Loucy (cell line): Measurements from ENCODE around the gene PIEZO1.

Experiments
- H2AFZ ChIP-seq: fragments of 200-600 bp; sonication (generic); 2 replicates; pipeline ENCODE4 v1.6.0; 2016; ENCODE audit warnings: antibody characterized with exemption, mild to moderate bottlenecking, low read length, moderate library complexity
- H3F3A ChIP-seq: fragments of 200-600 bp; 2 replicates; pipeline ENCODE4 v1.6.0; 2016; ENCODE audit warnings: antibody characterized with exemption, low read depth, mild to moderate bottlenecking
- H3K27me3 ChIP-seq: fragments of 200-600 bp; sonication (generic); 2 replicates; pipeline ENCODE4 v1.6.1; 2014; ENCODE audit warnings: low read length, mild to moderate bottlenecking; ENCODE audit not compliant: insufficient read depth, poor library complexity, severe bottlenecking
- H3K36me3 ChIP-seq: fragments of 200-600 bp; sonication (generic); 2 replicates; pipeline ENCODE4 v1.6.1; 2016; ENCODE audit warnings: low read length; ENCODE audit not compliant: insufficient read depth
- H3K4me1 ChIP-seq: fragments of 200-600 bp; sonication (generic); 2 replicates; pipeline ENCODE4 v1.5.1; 2014; ENCODE audit warnings: low read length, mild to moderate bottlenecking; ENCODE audit not compliant: insufficient read depth, poor library complexity, severe bottlenecking
- H3K4me2 ChIP-seq: fragments of 200-600 bp; sonication (generic); 2 replicates; pipeline ENCODE4 v1.6.0; 2014; ENCODE audit warnings: antibody characterized with exemption, low read length, low read depth, mild to moderate bottlenecking; ENCODE audit not compliant: poor library complexity, severe bottlenecking
- H3K4me3 ChIP-seq: fragments of 200-600 bp; sonication (generic); 2 replicates; pipeline ENCODE4 v1.5.1; 2014; ENCODE audit warnings: low read length, mild to moderate bottlenecking, mixed read lengths; ENCODE audit not compliant: poor library complexity, severe bottlenecking
- H3K79me2 ChIP-seq: fragments of 200-600 bp; sonication (generic); 2 replicates; pipeline ENCODE4 v1.6.1; 2014; ENCODE audit warnings: low read length; ENCODE audit not compliant: insufficient read depth
- H3K9ac ChIP-seq: fragments of 200-600 bp; sonication (generic); 2 replicates; pipeline ENCODE4 v1.6.0; 2014; ENCODE audit warnings: mild to moderate bottlenecking, low read depth, low read length, moderate library complexity; ENCODE audit not compliant: poor library complexity, severe bottlenecking
- H3K9me2 ChIP-seq: fragments of 200-600 bp; sonication (generic); replicated peaks from 2 replicates; pipeline ENCODE4 v1.6.1; 2016; ENCODE audit warnings: low read depth, low read length, mixed read lengths
- H3K9me3 ChIP-seq: fragments of 200-600 bp; sonication (generic); 2 replicates; pipeline ENCODE4 v1.6.1; 2014; ENCODE audit warnings: mild to moderate bottlenecking, antibody characterized with exemption, low read length, low read depth; ENCODE audit not compliant: insufficient read depth
- H4K20me1 ChIP-seq: fragments of 200-600 bp; sonication (generic); 2 replicates; pipeline ENCODE4 v1.6.0; 2014; ENCODE audit warnings: antibody characterized with exemption, low read length, mild to moderate bottlenecking; ENCODE audit not compliant: insufficient read depth, poor library complexity, severe bottlenecking
- CTCF ChIP-seq: fragments of 200-600 bp; sonication (generic); conservative IDR thresholded peaks from 2 replicates; pipeline ENCODE4 v1.5.1; 2014; ENCODE audit warnings: mild to moderate bottlenecking, antibody characterized with exemption, low read length
- EZH2phosphoT487 ChIP-seq: fragments of 200-600 bp; IDR thresholded peaks from 2 replicates; pipeline ENCODE4 v1.6.1; 2018; ENCODE audit warnings: antibody characterized with exemption, mild to moderate bottlenecking, moderate library complexity, borderline replicate concordance

The PIEZO1 gene

GRCh38 chr16:88759245-88759975 is 25.6 kb downstream of the PIEZO1 start:
- peaks cover 16% of the 10 kb centered on the region for H4K20me1 ChIP-seq
- H3K9ac ChIP-seq: no peak overlapping the region
- H2AFZ ChIP-seq: no peak overlapping the region
- H3K79me2 ChIP-seq: peaks cover 53% of the 10 kb centered on the region; the same call in 1 of the 2 replicates
- no peaks in the 10 kb centered on the region for H3K9me2 ChIP-seq
- no peaks in the 10 kb centered on the region for H3F3A ChIP-seq
- no peak overlapping the region for H3K4me2 ChIP-seq
- TF ChIP-seq EZH2phosphoT487 (no peak), CTCF (no peak)
- peaks cover 7% of the 10 kb centered on the region; the same call in 1 of the 2 replicates for H3K36me3 ChIP-seq
- no peaks in the 10 kb centered on the region for H3K9me3 ChIP-seq
- H3K4me1 ChIP-seq: no peaks in the 10 kb centered on the region
- no peaks in the 10 kb centered on the region for H3K27me3 ChIP-seq
- no peak overlapping the region for H3K4me3 ChIP-seq

- no peak overlapping the region for H3K9ac ChIP-seq
- H3K4me3 ChIP-seq: no peak overlapping the region
- H3K79me2 ChIP-seq: peaks cover 55% of the 10 kb centered on the region; the same call in 1 of the 2 replicates
- no peaks in the 10 kb centered on the region for H3K27me3 ChIP-seq
- no peaks in the 10 kb centered on the region for H3K4me1 ChIP-seq
- peaks cover 16% of the 10 kb centered on the region for H4K20me1 ChIP-seq
- peaks cover 5% of the 10 kb centered on the region; the same call in 1 of the 2 replicates for H3K36me3 ChIP-seq
- H2AFZ ChIP-seq: no peak overlapping the region
- H3F3A ChIP-seq: no peaks in the 10 kb centered on the region
- no peak for TF ChIP-seq EZH2phosphoT487
- TF ChIP-seq CTCF: no peak
- no peaks in the 10 kb centered on the region for H3K9me3 ChIP-seq
- H3K4me2 ChIP-seq: no peak overlapping the region
- no peaks in the 10 kb centered on the region for H3K9me2 ChIP-seq
These were observed 26.1 kb downstream of the PIEZO1 start for GRCh38 chr16:88758944-88759244.

- Histone ChIP-seq H3K9me3 (no peaks in the 10 kb centered on the region), H2AFZ (no peak overlapping the region), H3K4me3 (no peak overlapping the region), H3K4me2 (no peak overlapping the region), H3K27me3 (no peaks in the 10 kb centered on the region), H3K4me1 (no peaks in the 10 kb centered on the region), H4K20me1 (peaks cover 16% of the 10 kb centered on the region), H3F3A (no peaks in the 10 kb centered on the region), H3K36me3 (peaks cover under 1% of the 10 kb centered on the region; the same call in 1 of the 2 replicates), H3K9ac (no peak overlapping the region), H3K79me2 (peaks cover 55% of the 10 kb centered on the region; the same call in 1 of the 2 replicates), H3K9me2 (no peaks in the 10 kb centered on the region)
- no peak for TF ChIP-seq CTCF
- no peak for TF ChIP-seq EZH2phosphoT487
These were observed 26.6 kb downstream of the PIEZO1 start for GRCh38 chr16:88758227-88758943.
